ENCODE measurements around the gene PLXDC1. TPM values are rescaled to one million over a fixed set of nuclear protein-coding genes. Genes with fewer than 3 reads are reported as not detected.

PLXDC1 gene
- total RNA-seq, 2 experiments from 2014 or later, result 9.6 to 17.9 TPM

Other genes starting within 250 kb of the PLXDC1 start
- under 1 TPM in 1 of 2 experiments, not detected in 1; 0.14 TPM for gene FBXO47, start 184.2 kb downstream of the PLXDC1 start, total RNA-seq
- gene ARL5C, start 14.5 kb upstream of the PLXDC1 start, total RNA-seq, result under 1 TPM in 1 of 2 experiments, not detected in 1; 0.11 TPM
- gene CACNB1, start 46.0 kb upstream of the PLXDC1 start, total RNA-seq, result 10 to 100 TPM; 25.9 to 27.2 TPM
- gene RPL19, start 48.6 kb upstream of the PLXDC1 start, total RNA-seq, result 1,000 to 10,000 TPM; 2,120 to 2,134 TPM
- gene STAC2, start 74.3 kb upstream of the PLXDC1 start, total RNA-seq, result not detected
- 10 to 100 TPM; 20.0 to 21.0 TPM for gene FBXL20, start 250.0 kb upstream of the PLXDC1 start, total RNA-seq